ENCODE results near the gene DRC7.
A peak's percentile ranks its signal among the peaks of the same experiment; 100 is the strongest.
"Not testable (repeated sequence)": the region's sequence is repeated elsewhere in the genome, so short reads cannot be mapped to it uniquely, and the experiment has no call there.

The DRC7 gene

GRCh38 chr16:57695680-57696069, 1.1 kb downstream of the DRC7 start:
- DNase-seq, result no peak

DNA sequence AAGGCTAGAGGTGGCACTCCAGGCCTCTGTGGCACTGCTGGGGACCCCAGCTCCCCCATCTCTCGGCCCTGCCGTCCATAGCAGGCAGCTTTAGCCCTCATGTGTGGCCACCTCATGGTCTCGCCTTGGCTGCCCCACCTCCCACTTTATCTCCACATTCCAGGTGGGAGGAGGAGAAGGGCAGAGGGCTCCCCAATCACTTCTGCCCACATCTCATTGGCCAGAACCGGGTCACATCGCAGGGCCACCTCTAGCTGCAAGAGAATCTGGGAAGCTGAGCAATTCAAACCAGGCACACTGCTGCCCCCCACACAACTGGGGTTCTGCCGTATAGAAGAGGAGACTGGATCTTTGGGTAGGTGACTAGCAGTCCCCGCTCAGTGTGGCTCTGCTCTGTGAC, 1.6 kb downstream of the DRC7 start:
- DNase-seq, result no peak

GRCh38 chr16:57697896-57698537, 3.4 kb downstream of the DRC7 start:
- DNase-seq, result no peak

DNA sequence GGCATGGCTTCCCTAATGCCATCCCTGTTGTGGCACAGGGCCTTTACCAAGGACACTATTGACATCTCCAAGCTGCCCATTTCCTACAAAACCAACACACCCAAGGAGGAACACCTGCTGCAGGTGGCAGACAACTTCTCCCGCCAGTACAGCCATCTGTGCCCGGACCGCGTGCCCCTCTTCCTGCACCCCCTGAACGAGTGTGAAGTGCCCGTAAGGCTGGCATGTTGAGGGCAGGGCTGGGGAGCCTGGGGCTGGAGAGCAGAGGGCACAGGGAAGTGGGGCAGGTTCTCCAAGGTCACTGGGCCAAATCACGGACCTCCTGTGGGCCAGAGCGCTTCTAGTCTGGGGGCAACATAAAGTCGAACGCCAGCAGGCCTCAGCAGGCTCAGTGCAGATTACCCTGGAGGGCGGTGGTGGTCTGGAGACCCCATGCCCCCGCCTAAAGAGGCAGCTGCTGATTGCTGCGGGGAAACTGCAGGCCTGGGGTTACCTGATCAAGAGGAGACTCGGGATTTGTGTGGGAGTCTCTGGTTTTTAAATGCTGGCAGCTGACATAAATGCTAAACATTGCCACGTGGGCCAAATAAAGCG, 4.3 kb downstream of the DRC7 start:
- no peak for DNase-seq

DNA sequence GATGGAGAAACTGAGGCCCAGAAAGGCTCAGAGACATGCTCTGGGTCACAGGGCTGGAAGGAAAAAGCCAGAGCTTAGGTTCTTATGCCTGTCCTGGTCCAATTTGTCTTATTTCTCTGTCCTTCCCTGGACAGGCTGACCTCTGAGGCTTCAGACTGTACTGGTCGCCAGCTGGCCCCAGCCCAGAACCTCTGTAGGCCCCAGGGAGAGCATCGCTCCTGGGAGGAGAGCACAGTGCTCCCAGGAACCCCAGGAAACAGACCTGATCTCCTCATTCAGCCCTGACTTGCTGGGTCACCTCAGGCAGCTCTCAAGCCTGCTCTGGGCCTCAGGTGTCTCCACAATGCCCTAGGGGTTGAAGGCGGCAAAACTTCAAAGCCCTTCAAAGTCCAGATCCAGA, 4.9 kb downstream of the DRC7 start:
- DNase-seq, result no peak

- no peak for DNase-seq
Observed at GRCh38 chr16:57699899-57700298, 5.3 kb downstream of the DRC7 start.

- DNase-seq, result no peak
Observed at GRCh38 chr16:57700781-57701551, 6.4 kb downstream of the DRC7 start.

- DNase-seq, result no peak
Observed at GRCh38 chr16:57701759-57702371, 7.3 kb downstream of the DRC7 start.

GRCh38 chr16:57703416-57704010, 8.9 kb downstream of the DRC7 start:
- no peak for DNase-seq

DNA sequence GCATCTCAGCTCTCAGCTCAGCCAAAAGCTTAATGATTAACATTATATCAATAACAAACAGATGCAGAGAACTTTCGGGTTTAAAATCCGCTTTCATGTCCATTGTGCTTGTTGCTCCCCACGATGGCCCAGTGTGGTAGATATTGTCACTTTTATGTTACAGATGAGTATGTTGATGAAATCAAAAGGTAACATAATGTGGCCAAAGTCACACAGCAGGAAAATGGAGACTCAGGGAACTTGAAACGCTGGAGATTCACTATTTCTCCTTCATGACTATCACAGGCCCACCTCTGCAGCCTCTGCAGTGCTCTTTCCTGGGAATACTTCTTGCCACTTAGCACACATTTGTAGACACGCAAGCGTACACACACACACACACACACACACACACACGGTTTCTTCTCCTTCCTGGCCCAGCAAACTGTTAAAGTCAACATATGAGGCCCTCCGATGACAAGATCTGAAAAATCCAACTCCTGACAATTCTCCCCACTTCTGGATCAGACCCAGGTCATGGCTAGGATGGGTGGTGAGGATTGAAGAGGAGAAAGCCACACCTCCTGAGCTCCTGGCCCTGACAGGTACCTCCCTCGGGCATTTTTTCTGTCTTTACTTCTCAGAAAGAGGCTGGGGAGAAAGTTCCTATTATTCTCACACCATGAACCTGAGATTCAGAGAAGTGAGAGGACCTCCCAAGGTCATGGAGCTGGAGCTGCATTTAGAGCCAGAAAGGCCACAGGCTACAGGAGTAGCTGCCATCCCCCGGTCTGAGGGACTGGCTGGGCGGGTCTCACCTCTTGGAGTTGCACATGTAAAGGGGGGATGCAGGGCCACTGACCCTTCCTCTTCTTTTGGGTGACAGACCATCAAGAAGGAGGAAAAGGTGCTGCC, 9.7 kb downstream of the DRC7 start:
- DNase-seq, result no peak

- no peak for DNase-seq
Observed at GRCh38 chr16:57704905-57705852, 10.6 kb downstream of the DRC7 start.

DNA sequence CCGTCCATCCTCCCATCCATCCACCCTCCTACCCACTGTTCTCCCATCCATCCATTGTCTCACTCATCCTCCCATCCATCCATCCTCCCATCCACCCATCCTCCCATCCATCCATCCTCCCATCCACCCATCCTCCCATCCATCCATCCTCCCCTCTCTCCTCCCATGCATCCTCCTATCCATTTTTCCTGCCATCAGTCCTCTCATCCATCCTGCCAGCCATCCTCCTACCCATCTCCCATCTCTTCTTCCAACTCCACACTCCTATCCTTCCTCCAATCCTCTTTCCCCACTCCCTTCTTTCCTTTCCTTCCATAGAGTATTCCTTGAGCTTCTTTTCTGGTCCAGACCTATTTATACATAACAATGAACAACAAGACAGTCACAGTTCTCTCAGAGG, 12.1 kb downstream of the DRC7 start:
- DNase-seq, result no peak

DNA sequence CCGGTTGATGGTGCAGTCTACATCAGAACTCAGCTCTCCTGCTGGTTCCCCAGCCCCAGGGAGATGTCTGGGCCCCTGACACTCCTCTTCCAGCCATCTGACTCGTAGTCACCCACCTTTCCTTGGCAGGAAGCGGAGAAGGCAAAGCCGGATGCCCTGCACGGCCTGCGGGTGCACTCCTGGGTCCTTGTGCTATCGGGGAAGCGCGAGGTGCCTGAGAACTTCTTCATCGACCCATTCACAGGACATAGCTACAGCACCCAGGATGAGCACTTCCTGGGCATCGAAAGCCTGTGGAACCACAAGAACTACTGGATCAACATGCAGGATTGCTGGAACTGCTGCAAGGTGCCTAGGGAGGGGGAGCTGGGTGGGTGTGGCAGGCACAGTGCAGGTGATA, 12.7 kb downstream of the DRC7 start:
- no peak for DNase-seq

GRCh38 chr16:57708168-57708567, 13.6 kb downstream of the DRC7 start:
- DNase-seq, result no peak

DNA sequence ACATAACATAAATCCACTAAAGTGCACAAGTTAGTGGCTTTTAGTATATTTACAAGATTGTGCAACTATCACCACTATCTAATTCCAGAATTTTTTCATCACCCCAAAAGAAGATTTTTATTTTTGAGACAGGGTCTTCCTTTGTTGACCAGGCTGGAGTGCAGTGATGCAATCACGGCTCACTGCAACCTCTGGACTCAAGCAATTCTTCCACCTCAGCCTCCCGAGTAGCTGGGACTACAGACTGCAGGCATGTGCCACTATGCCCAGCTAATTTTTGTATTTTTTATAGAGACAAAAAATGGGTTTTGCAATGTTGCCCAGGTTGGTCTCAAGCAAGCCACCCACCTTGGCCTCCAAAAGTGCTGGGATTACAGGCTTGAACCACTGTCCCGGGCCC, 15.1 kb downstream of the DRC7 start:
- DNase-seq, result no peak

- DNase-seq, result no peak
Observed at GRCh38 chr16:57711346-57711745, 16.7 kb downstream of the DRC7 start.

DNA sequence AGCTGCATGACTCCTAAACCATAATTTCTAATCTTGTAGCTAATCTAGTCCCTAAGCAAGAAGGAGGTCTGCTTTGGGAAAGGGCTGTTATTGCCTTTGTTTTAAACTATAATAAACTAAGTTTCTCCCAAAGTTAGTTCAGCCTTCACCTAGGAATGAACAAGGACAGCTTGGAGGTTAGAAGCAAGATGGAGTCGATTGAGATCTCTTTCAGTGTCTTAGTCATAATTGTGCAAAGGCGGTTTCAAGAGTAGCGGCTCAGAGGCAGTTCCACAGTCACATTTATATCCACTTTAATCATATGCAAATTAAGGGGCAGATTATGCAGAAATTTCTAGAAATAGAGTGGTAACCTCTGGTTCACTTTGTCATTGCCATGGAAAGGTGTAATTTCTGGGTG, 17.4 kb downstream of the DRC7 start:
- DNase-seq, result no peak

GRCh38 chr16:57712569-57712968, 18.0 kb downstream of the DRC7 start:
- DNase-seq, result not testable (repeated sequence)

- DNase-seq, result no peak
Observed at GRCh38 chr16:57713596-57713995, 19.0 kb downstream of the DRC7 start.

DNA sequence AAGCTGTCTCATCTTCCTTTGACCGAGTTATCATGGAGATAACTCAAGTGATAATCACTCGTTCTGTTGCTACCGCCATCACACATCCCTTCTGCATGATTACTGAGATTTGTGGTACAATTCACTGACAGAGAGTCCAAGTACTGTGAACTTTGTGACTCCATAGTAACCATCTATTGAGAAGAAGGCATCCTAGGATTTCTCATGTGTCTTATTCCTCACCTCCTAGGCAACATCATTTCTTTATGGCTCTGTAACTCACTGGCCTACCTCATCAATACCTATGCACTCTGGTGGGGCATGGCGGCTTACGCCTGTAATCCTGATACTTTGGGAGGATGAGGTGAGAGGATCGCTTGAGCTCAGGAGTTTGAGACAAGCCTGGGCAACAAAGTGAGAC, 19.4 kb downstream of the DRC7 start:
- DNase-seq, result no peak

- DNase-seq, result peak; percentile 46
Observed at GRCh38 chr16:57720142-57720575, 25.6 kb downstream of the DRC7 start.

Data from CD4-positive, alpha-beta T cell treated with Interleukin-17A for 4 hours (primary cell).